ENCODE results near the gene HNRNPF.

HNRNPF gene

DNA sequence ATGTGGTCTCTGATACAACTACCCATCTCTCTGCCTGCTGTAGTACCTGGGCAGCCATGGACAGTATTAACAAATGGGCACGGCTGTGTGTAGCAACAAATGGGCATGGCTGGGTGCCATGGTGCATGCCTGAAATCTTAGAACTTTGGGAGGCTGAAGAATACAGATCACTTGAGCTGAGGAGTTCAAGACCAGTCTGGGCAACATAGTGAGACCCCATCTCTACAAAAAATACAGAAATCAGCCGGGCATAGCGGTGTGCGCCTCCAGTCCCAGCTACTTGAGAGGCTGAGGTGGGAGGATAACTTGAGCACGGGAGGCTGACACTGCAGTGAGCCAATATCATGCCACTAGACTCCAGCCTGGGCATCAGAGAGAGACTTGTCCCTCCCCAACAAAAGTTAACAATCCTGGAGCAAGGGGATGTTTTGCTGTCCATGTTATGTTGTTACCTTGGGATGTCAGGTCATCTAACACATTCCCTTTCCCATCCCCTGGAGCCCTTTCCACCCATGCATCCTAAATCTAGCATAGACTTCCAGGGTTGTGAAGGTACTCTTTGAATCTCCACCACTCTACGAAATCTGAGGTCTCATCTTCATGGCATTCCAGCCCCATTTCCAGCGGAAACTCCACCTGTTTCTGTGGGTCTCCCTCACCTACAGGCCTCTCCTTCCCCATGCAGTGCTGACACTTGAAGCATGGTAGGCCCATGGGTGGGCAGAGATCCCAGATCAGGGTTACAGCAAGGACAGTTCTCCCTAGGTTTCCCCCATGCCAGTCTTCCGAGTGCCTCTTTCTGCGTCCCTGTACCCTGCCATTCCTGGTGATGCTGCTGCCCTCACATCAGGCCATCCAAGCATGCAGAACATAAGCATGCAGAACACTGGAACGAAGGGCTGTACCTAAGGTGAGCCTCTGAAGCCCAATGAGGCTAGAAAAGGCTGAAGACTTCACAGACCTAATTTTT is 24.4 kb downstream of the HNRNPF start:
- no peaks in the 10 kb centered on the region for H3K9me3 ChIP-seq (ENCODE audit: control insufficient read depth, insufficient read depth, low read length)
- H3F3A ChIP-seq (ENCODE audit: control insufficient read depth, insufficient read depth), result peaks cover 72% of the 10 kb centered on the region

DNA sequence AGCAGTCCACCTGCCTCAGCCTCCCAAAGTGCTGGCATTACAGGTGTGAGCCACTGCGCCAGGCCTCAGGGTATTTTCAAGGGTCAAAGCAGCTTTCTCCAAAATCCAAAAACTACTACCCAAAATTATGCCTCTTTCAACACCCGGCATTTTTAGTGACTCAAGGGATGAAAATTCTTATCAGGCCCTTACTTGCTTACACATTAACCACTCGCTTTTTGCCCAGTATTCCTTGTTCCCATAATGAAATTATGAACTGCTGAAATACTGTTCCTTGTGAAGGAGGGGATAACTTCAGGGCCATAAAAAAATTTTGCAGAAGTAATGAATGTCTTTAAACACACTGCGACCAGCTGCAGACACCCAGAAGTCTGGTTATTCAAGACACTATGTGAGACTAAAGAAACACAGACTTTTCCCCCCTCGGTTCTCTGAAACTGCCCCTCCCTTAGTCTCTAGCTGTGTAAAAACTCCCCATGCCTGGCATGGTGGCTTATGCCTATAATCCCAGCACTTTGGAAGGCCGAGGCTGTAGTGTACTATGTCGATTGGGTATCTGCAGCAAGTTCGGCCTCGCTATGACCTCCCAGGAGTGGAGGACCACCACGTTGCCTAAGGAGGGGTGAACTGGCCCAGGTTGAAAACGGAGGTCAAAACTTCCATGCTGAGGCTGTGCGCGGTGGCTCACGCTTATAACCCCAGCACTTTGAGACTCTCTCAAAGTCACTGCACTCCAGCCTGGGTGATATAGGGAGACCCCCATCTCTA is 25.6 kb downstream of the HNRNPF start:
- Histone ChIP-seq H3K4me2 (ENCODE audit: low read length) (no peak overlapping the region), H3K9me3 (ENCODE audit: control insufficient read depth, insufficient read depth, low read length) (no peaks in the 10 kb centered on the region), H3F3A (ENCODE audit: control insufficient read depth, insufficient read depth) (peaks cover 61% of the 10 kb centered on the region), H3K79me2 (ENCODE audit: control insufficient read depth, low read length) (peaks cover 13% of the 10 kb centered on the region), H3K36me3 (ENCODE audit: control insufficient read depth, low read length) (peaks cover 37% of the 10 kb centered on the region), H3K4me3 (ENCODE audit: low read length) (no peak overlapping the region), H3K27ac (ENCODE audit: low read depth, low read length) (no peak overlapping the region), H3K9me2 (replicated peaks; ENCODE audit: control insufficient read depth, low read length) (no peaks in the 10 kb centered on the region), H3K27me3 (ENCODE audit: control insufficient read depth, low read length) (no peaks in the 10 kb centered on the region), H4K20me1 (ENCODE audit: control insufficient read depth, insufficient read depth, low read depth, low read length) (peaks cover 31% of the 10 kb centered on the region), H3K4me1 (ENCODE audit: control insufficient read depth, low read length) (no peaks in the 10 kb centered on the region)
- TF ChIP-seq, protein P1, sequence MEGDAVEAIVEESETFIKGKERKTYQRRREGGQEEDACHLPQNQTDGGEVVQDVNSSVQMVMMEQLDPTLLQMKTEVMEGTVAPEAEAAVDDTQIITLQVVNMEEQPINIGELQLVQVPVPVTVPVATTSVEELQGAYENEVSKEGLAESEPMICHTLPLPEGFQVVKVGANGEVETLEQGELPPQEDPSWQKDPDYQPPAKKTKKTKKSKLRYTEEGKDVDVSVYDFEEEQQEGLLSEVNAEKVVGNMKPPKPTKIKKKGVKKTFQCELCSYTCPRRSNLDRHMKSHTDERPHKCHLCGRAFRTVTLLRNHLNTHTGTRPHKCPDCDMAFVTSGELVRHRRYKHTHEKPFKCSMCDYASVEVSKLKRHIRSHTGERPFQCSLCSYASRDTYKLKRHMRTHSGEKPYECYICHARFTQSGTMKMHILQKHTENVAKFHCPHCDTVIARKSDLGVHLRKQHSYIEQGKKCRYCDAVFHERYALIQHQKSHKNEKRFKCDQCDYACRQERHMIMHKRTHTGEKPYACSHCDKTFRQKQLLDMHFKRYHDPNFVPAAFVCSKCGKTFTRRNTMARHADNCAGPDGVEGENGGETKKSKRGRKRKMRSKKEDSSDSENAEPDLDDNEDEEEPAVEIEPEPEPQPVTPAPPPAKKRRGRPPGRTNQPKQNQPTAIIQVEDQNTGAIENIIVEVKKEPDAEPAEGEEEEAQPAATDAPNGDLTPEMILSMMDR (IDR thresholded peaks at IDR 0.05; ENCODE audit: low read depth, low read length, poor library complexity, severe bottlenecking), result no peak
- no peak for TF ChIP-seq EZH2phosphoT487 (IDR thresholded peaks at IDR 0.05; ENCODE audit: borderline replicate concordance, low read length)

More for the DNA sequence above, 24.4 kb downstream of the HNRNPF start:
- TF ChIP-seq EZH2phosphoT487 (IDR thresholded peaks at IDR 0.05; ENCODE audit: borderline replicate concordance, low read length), result no peak
- TF ChIP-seq, protein P1 (IDR thresholded peaks at IDR 0.05; ENCODE audit: low read depth, low read length, poor library complexity, severe bottlenecking), result no peak
- peaks cover 49% of the 10 kb centered on the region for H3K36me3 ChIP-seq (ENCODE audit: control insufficient read depth, low read length)
- no peak overlapping the region for H3K27ac ChIP-seq (ENCODE audit: low read depth, low read length)
- H3K4me1 ChIP-seq (ENCODE audit: control insufficient read depth, low read length), result no peaks in the 10 kb centered on the region
- H3K4me3 ChIP-seq (ENCODE audit: low read length), result no peak overlapping the region
- peaks cover 34% of the 10 kb centered on the region for H4K20me1 ChIP-seq (ENCODE audit: control insufficient read depth, insufficient read depth, low read depth, low read length)
- no peak overlapping the region for H3K4me2 ChIP-seq (ENCODE audit: low read length)
- no peaks in the 10 kb centered on the region for H3K27me3 ChIP-seq (ENCODE audit: control insufficient read depth, low read length)
- H3K79me2 ChIP-seq (ENCODE audit: control insufficient read depth, low read length), result peaks cover 23% of the 10 kb centered on the region
- no peaks in the 10 kb centered on the region for H3K9me2 ChIP-seq (replicated peaks; ENCODE audit: control insufficient read depth, low read length)

DNA sequence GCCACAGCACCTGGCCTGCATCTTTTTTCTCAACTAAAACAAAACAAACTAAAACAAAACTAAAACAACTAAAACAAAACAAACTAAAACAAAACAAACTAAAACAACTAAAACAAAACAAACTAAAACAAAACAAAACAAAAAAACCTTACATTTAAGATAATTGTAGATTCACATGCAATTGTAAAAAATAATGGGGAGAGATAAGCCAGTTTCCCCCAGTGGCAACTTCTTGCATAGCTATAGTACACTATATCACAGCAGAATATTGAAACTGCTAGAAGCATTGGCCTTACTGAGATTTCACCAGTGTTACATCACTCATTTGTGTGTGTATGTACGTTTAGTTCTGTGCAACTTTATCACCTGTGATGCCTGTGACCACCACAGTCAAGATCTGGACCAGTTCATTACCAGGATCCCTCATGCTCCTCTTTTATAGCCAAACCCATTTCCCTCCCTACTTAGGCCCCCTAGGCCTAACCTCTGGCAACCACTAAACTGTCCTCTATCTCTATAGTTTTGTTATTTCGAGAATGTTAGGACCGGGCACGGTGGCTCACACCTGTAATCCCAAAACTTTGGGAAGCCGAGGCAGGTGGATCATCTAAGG is 28.3 kb downstream of the HNRNPF start:
- Histone ChIP-seq H3K36me3 (ENCODE audit: control insufficient read depth, low read length) (peaks cover 10% of the 10 kb centered on the region), H3K4me2 (ENCODE audit: low read length) (no peak overlapping the region), H3K9me2 (replicated peaks; ENCODE audit: control insufficient read depth, low read length) (no peaks in the 10 kb centered on the region), H3K27me3 (ENCODE audit: control insufficient read depth, low read length) (no peaks in the 10 kb centered on the region), H3K4me1 (ENCODE audit: control insufficient read depth, low read length) (no peaks in the 10 kb centered on the region), H3F3A (ENCODE audit: control insufficient read depth, insufficient read depth) (peaks cover 34% of the 10 kb centered on the region), H3K9me3 (ENCODE audit: control insufficient read depth, insufficient read depth, low read length) (no peaks in the 10 kb centered on the region), H3K79me2 (ENCODE audit: control insufficient read depth, low read length) (no peaks in the 10 kb centered on the region), H3K27ac (ENCODE audit: low read depth, low read length) (no peak overlapping the region), H4K20me1 (ENCODE audit: control insufficient read depth, insufficient read depth, low read depth, low read length) (peaks cover 15% of the 10 kb centered on the region; the same call in 1 of the 2 replicates), H3K4me3 (ENCODE audit: low read length) (no peak overlapping the region)
- TF ChIP-seq EZH2phosphoT487 (IDR thresholded peaks at IDR 0.05; ENCODE audit: borderline replicate concordance, low read length), result no peak
- TF ChIP-seq, protein P1 (IDR thresholded peaks at IDR 0.05; ENCODE audit: low read depth, low read length, poor library complexity, severe bottlenecking), result peak; percentile 27

Data from DOHH2 (cell line).